ENCODE data around the gene POMT1. TPM values are rescaled to one million over a fixed set of nuclear protein-coding genes. Genes with fewer than 3 reads are reported as not detected.
"Not testable (repeated sequence)": the region's sequence is repeated elsewhere in the genome, so short reads cannot be mapped to it uniquely, and the experiment has no call there.

POMT1 gene
- total RNA-seq, result 10 to 100 TPM; 49.6 to 73.4 TPM

GRCh38 chr9:131502781-131503625 is at the start of gene POMT1:
POMT1 (plus strand) TSS chr9:131502918; CDS start chr9:131504219, 1,301 bp downstream.
- peak within 1 kb of the TSS; percentile 93 to 96 for H3K27ac Mint-ChIP-seq

GRCh38 chr9:131454028-131454427 is 48.7 kb upstream of the POMT1 start:
- ATAC-seq (no peak), DNase-seq (ENCODE audit: low spot score in 2 of 2) (no peak)
- peak overlapping the region; percentile 61 to 87 for H3K27ac Mint-ChIP-seq
- H3K9me3 Mint-ChIP-seq, result no peaks in the 10 kb centered on the region
- peaks cover 0 to 35% of the 10 kb centered on the region in 2 donors for H3K36me3 Mint-ChIP-seq

More at GRCh38 chr9:131502781-131503625, at the start of gene POMT1:
- DNase-seq (ENCODE audit: low spot score in 2 of 2), result peak; percentile 91 to 92
- ATAC-seq, result peak; percentile 43 to 68
- Mint-ChIP-seq H3K9me3 (no peaks in the 10 kb centered on the region), H3K36me3 (peaks cover 12 to 16% of the 10 kb centered on the region in 2 donors)

GRCh38 chr9:131455655-131456054 is 47.1 kb upstream of the POMT1 start:
- H3K36me3 Mint-ChIP-seq, result peaks cover 3 to 32% of the 10 kb centered on the region in 2 donors
- not testable (repeated sequence) for H3K27ac Mint-ChIP-seq

GRCh38 chr9:131457746-131458145 is 45.0 kb upstream of the POMT1 start:
- ATAC-seq (no peak), DNase-seq (ENCODE audit: low spot score in 2 of 2) (no peak)
- no peaks in the 10 kb centered on the region for H3K9me3 Mint-ChIP-seq
- H3K27ac Mint-ChIP-seq, result peak overlapping the region; percentile 21 to 39
- H3K36me3 Mint-ChIP-seq, result peaks cover 6 to 24% of the 10 kb centered on the region in 2 donors

More at GRCh38 chr9:131455655-131456054, 47.1 kb upstream of the POMT1 start:
- not testable (repeated sequence) for DNase-seq (ENCODE audit: low spot score in 2 of 2); H3K9me3 Mint-ChIP-seq; ATAC-seq

GRCh38 chr9:131459056-131459455 is 43.7 kb upstream of the POMT1 start:
- Mint-ChIP-seq H3K9me3 (no peaks in the 10 kb centered on the region), H3K36me3 (peaks cover 6 to 20% of the 10 kb centered on the region in 2 donors), H3K27ac (peak overlapping the region; percentile 22 to 80)
- DNase-seq (ENCODE audit: low spot score in 2 of 2) (no peak), ATAC-seq (no peak)

GRCh38 chr9:131461166-131461565 is 41.6 kb upstream of the POMT1 start:
- DNase-seq (ENCODE audit: low spot score in 2 of 2) (no peak), ATAC-seq (no peak)
- H3K36me3 Mint-ChIP-seq, result peaks cover 6 to 19% of the 10 kb centered on the region in 2 donors
- H3K9me3 Mint-ChIP-seq, result no peaks in the 10 kb centered on the region
- peak overlapping the region; percentile 32 to 73 for H3K27ac Mint-ChIP-seq

- peak overlapping the region; percentile 8 to 55 for H3K27ac Mint-ChIP-seq
- H3K9me3 Mint-ChIP-seq, result no peaks in the 10 kb centered on the region
- no peak for ATAC-seq
- H3K36me3 Mint-ChIP-seq, result peaks cover 7 to 21% of the 10 kb centered on the region in 2 donors
- no peak for DNase-seq (ENCODE audit: low spot score in 2 of 2)
Observed at GRCh38 chr9:131464354-131465000, 38.2 kb upstream of the POMT1 start.

- DNase-seq (ENCODE audit: low spot score in 2 of 2), result no peak
- Mint-ChIP-seq H3K27ac (peak overlapping the region; percentile 19 to 42), H3K36me3 (peaks cover 15 to 26% of the 10 kb centered on the region in 2 donors), H3K9me3 (no peaks in the 10 kb centered on the region)
- ATAC-seq, result no peak
Observed at GRCh38 chr9:131465401-131465800, 37.3 kb upstream of the POMT1 start.

- ATAC-seq, result no peak
- Mint-ChIP-seq H3K27ac (peak overlapping the region; percentile 44 to 75), H3K9me3 (no peaks in the 10 kb centered on the region), H3K36me3 (peaks cover 17% of the 10 kb centered on the region in 2 donors)
- no peak for DNase-seq (ENCODE audit: low spot score in 2 of 2)
Observed at GRCh38 chr9:131467214-131467935, 35.3 kb upstream of the POMT1 start.

- DNase-seq (ENCODE audit: low spot score in 2 of 2) (no peak), ATAC-seq (no peak)
- Mint-ChIP-seq H3K36me3 (peaks cover 17 to 21% of the 10 kb centered on the region in 2 donors), H3K9me3 (no peaks in the 10 kb centered on the region), H3K27ac (no peak overlapping the region)
Observed at GRCh38 chr9:131468031-131468430, 34.7 kb upstream of the POMT1 start.

- no peak for ATAC-seq
- no peak for DNase-seq (ENCODE audit: low spot score in 2 of 2)
- Mint-ChIP-seq H3K36me3 (peaks cover 20 to 22% of the 10 kb centered on the region in 2 donors), H3K9me3 (no peaks in the 10 kb centered on the region), H3K27ac (peak overlapping the region; percentile 50 to 69)
Observed at GRCh38 chr9:131469356-131469755, 33.4 kb upstream of the POMT1 start.

GRCh38 chr9:131469951-131470350 is 32.8 kb upstream of the POMT1 start:
- Mint-ChIP-seq H3K36me3 (peaks cover 26 to 28% of the 10 kb centered on the region in 2 donors), H3K27ac (peak overlapping the region; percentile 24 to 69), H3K9me3 (no peaks in the 10 kb centered on the region)
- ATAC-seq (no peak), DNase-seq (ENCODE audit: low spot score in 2 of 2) (no peak)

- ATAC-seq, result peak in 1 of 2 donors; percentile 11
- Mint-ChIP-seq H3K9me3 (no peaks in the 10 kb centered on the region), H3K36me3 (peaks cover 28% of the 10 kb centered on the region in 2 donors), H3K27ac (peak overlapping the region in 1 of 2 donors; percentile 42)
- no peak for DNase-seq (ENCODE audit: low spot score in 2 of 2)
Observed at GRCh38 chr9:131470581-131470991, 32.1 kb upstream of the POMT1 start.

GRCh38 chr9:131472085-131472484 is 30.6 kb upstream of the POMT1 start:
- H3K27ac Mint-ChIP-seq; DNase-seq (ENCODE audit: low spot score in 2 of 2); H3K9me3 Mint-ChIP-seq; ATAC-seq: not testable (repeated sequence)
- H3K36me3 Mint-ChIP-seq, result peaks cover 26 to 28% of the 10 kb centered on the region in 2 donors

GRCh38 chr9:131473198-131473885 is 29.4 kb upstream of the POMT1 start:
- Mint-ChIP-seq H3K9me3 (no peaks in the 10 kb centered on the region), H3K27ac (peak overlapping the region; percentile 67 to 68), H3K36me3 (peaks cover 21 to 32% of the 10 kb centered on the region in 2 donors)
- DNase-seq (ENCODE audit: low spot score in 2 of 2), result peak in 1 of 2 donors; percentile 37
- ATAC-seq, result no peak

GRCh38 chr9:131473891-131474290 is 28.8 kb upstream of the POMT1 start:
- Mint-ChIP-seq H3K36me3 (peaks cover 21 to 32% of the 10 kb centered on the region in 2 donors), H3K9me3 (no peaks in the 10 kb centered on the region), H3K27ac (peak overlapping the region; percentile 67 to 68)
- peak in 1 of 2 donors; percentile 46 for DNase-seq (ENCODE audit: low spot score in 2 of 2)
- no peak for ATAC-seq
